K562 (cell line): ENCODE data around the gene CRABP2. TPM values are rescaled to one million over a fixed set of nuclear protein-coding genes. Genes with fewer than 3 reads are reported as not detected.
A peak's percentile ranks its signal among the peaks of the same experiment; 100 is the strongest.

Experiments used
- CHD1 ChIP-seq: fragments of 200-600 bp; sonication (generic); IDR thresholded peaks from one replicate; pipeline ENCODE4 v1.6.1; 2012; ENCODE audit warnings: mild to moderate bottlenecking, moderate library complexity, low read length, inconsistent platforms
- DDX20 ChIP-seq: fragments of 450-650 bp; IDR thresholded peaks from 2 replicates; pipeline ENCODE4 v1.6.1; 2016; ENCODE audit warnings: missing genetic modification characterization, low read depth, mild to moderate bottlenecking, missing compliant biosample characterization, moderate library complexity
- DMBX1 ChIP-seq: fragments of 250-450 bp; sonication (Bioruptor Pico); IDR thresholded peaks from 2 replicates; pipeline ENCODE4 v1.8.0; 2022; ENCODE audit warnings: inconsistent platforms, mild to moderate bottlenecking, moderate library complexity, borderline replicate concordance
- ESRRB ChIP-seq: fragments of 250-450 bp; sonication (Bioruptor Pico); IDR thresholded peaks from 2 replicates; pipeline ENCODE4 v1.5.0; 2020; ENCODE audit warnings: mild to moderate bottlenecking, moderate library complexity, borderline replicate concordance
- GATAD2A ChIP-seq: fragments of 450-650 bp; IDR thresholded peaks from 2 replicates; pipeline ENCODE4 v1.6.1; 2017
- HOXB6 ChIP-seq: fragments of 250-450 bp; sonication (Bioruptor Pico); IDR thresholded peaks from 2 replicates; pipeline ENCODE4 v1.5.1; 2022; ENCODE audit warnings: mild to moderate bottlenecking, borderline replicate concordance
- KLF10 ChIP-seq: fragments of 250-450 bp; sonication (Bioruptor Pico); IDR thresholded peaks from 2 replicates; pipeline ENCODE4 v1.6.1; 2021; ENCODE audit warnings: matching md5 sums
- MCM3 ChIP-seq: fragments of 450-650 bp; IDR thresholded peaks from 2 replicates; pipeline ENCODE4 v1.6.1; 2016
- MXI1 ChIP-seq: IDR thresholded peaks from 2 replicates; pipeline ENCODE4 v1.6.1; 2011; ENCODE audit warnings: low read depth, mild to moderate bottlenecking, improper control_type of control experiment, low read length
- PKNOX1 ChIP-seq: fragments of 450-650 bp; IDR thresholded peaks from 2 replicates; pipeline ENCODE4 v1.6.1; 2016
- RBM15 ChIP-seq: fragments of 200-400 bp; formaldehyde crosslinking; IDR thresholded peaks from 2 replicates; pipeline ENCODE4 v1.6.1; 2018; ENCODE audit warnings: mild to moderate bottlenecking, low read length, moderate library complexity; ENCODE audit not compliant: insufficient read depth
- RBM22 ChIP-seq: fragments of 200-400 bp; formaldehyde crosslinking; IDR thresholded peaks from 2 replicates; pipeline ENCODE4 v1.6.1; 2018; ENCODE audit warnings: low read length, low read depth; ENCODE audit not compliant: poor library complexity, severe bottlenecking
- SREBF2 ChIP-seq: sonication (generic); formaldehyde crosslinking; IDR thresholded peaks from 2 replicates; pipeline ENCODE4 v1.4.0; 2020; ENCODE audit warnings: mild to moderate bottlenecking, missing genetic modification reagents
- TCF15 ChIP-seq: fragments of 250-450 bp; sonication (Bioruptor Pico); IDR thresholded peaks from 2 replicates; pipeline ENCODE4 v1.8.0; 2022; ENCODE audit warnings: moderate library complexity, mild to moderate bottlenecking, inconsistent platforms
- ZBTB26 ChIP-seq: fragments of 450-650 bp; formaldehyde crosslinking; IDR thresholded peaks from 2 replicates; pipeline ENCODE4 v1.4.0; 2022; ENCODE audit warnings: missing genetic modification characterization
- ZHX1 ChIP-seq: fragments of 150-350 bp; conservative IDR thresholded peaks from 2 replicates; pipeline ENCODE4 v1.6.1; 2014; ENCODE audit warnings: low read length
- ZNF511 ChIP-seq: sonication (generic); formaldehyde crosslinking; IDR thresholded peaks from 2 replicates; pipeline ENCODE4 v1.8.0; 2022; ENCODE audit warnings: mild to moderate bottlenecking, missing genetic modification reagents
- ZNF655 ChIP-seq: fragments of 250-450 bp; sonication (Bioruptor Pico); IDR thresholded peaks from 2 replicates; pipeline ENCODE4 v1.5.0; 2021
- ZSCAN32 ChIP-seq: fragments of 450-650 bp; formaldehyde crosslinking; IDR thresholded peaks from 2 replicates; pipeline ENCODE4 v1.4.0; 2020; ENCODE audit warnings: mild to moderate bottlenecking, moderate library complexity
- polyA plus RNA-seq, 8 experiments: library from polyadenylated mRNA; depleted of rRNA in 4 of 8; stranded (reverse) in 5 of 8; unstranded in 3 of 8; fragments of >200 nt; fragmentation: Nextera tagmentation in 2 of 8; fragmentation: Illumina TruSeq in 1 of 8; extraction: Ambion mirVana in 2 of 8; extraction: Trizol in 1 of 8; gene quantifications; 2 replicates each; pipeline versions ENCODE4 v1.2.1 to v1.2.3, GENCODE V29; 2011 to 2014; ENCODE audit warnings: inconsistent platforms in 1 of 8, missing spikeins in 1 of 8
- total RNA-seq, 7 experiments: library from RNA; depleted of rRNA in 6 of 7; stranded (reverse); fragments of >200 nt in 6 of 7; fragmentation: Illumina TruSeq in 2 of 7; extraction: Trizol in 2 of 7; gene quantifications; 2 replicates each; pipeline versions ENCODE4 v1.2.1 to v1.2.3, GENCODE V29; 2011 to 2021; ENCODE audit warnings: low replicate concordance in 1 of 7

Gene CRABP2
- total and polyA plus RNA-seq, 9 of the 15 experiments (the other 6 are each of a cell fraction or from before 2014, with no cell fraction given): 0.30 to 2.5 (median 0.82) TPM

- TF ChIP-seq ZSCAN32: no peak
- no peak for TF ChIP-seq ESRRB
- no peak for TF ChIP-seq MXI1
- TF ChIP-seq CHD1: peak; percentile 55
- no peak for TF ChIP-seq SREBF2 (CRISPR knock-in tag)
- no peak for TF ChIP-seq GATAD2A
- TF ChIP-seq ZNF511 (CRISPR knock-in tag): peak; percentile 68; the same call in 1 of the 2 replicates
- no peak for TF ChIP-seq ZBTB26
- no peak; the same call in 1 of the 2 replicates for TF ChIP-seq TCF15 (CRISPR knock-in tag)
- no peak for TF ChIP-seq DMBX1 (CRISPR knock-in tag)
- no peak for TF ChIP-seq ZNF655 (CRISPR knock-in tag)
- TF ChIP-seq PKNOX1: peak; percentile 86
- no peak for TF ChIP-seq RBM22
- no peak for TF ChIP-seq MCM3
- TF ChIP-seq ZHX1: no peak
- no peak for TF ChIP-seq DDX20 (tag)
- TF ChIP-seq RBM15: no peak
- no peak for TF ChIP-seq HOXB6 (CRISPR knock-in tag)
- TF ChIP-seq KLF10 (CRISPR knock-in tag): no peak
These were observed 23.4 kb upstream of the CRABP2 start, which contains the start of gene ISG20L2 (continued) for GRCh38 chr1:156728599-156729462.
